ENCODE results near the gene RAPGEF5. TPM values are rescaled to one million over a fixed set of nuclear protein-coding genes. Genes with fewer than 3 reads are reported as not detected.

RAPGEF5 gene
- total and polyA plus RNA-seq, 2 donors (not counting 3 experiments of a cell fraction or from before 2014, with no cell fraction given) = 10.0 to 43.2 TPM

GRCh38 chr7:22185559-22185958, 171.4 kb downstream of the RAPGEF5 start:
- peaks cover 0 to 4% of the 10 kb centered on the region in 2 experiments for H3K36me3 ChIP-seq (ENCODE audit: control insufficient read depth in 2 of 2, extremely low read depth in 1 of 2, insufficient read depth in 2 of 2, low read length in 2 of 2)
- ChIA-PET POLR2A (no interaction called here), CTCF (interaction anchor here (0.9 to 2.6 kb wide), 4 partner anchors 11 to 117 kb away, joined by 3 to 10 read pairs (median 4); no protein-coding TSS in a partner anchor)
- H3K9me3 ChIP-seq (replicated peaks; ENCODE audit: control insufficient read depth, insufficient read depth, low read length) = no peaks in the 10 kb centered on the region
- no peaks in the 10 kb centered on the region for H3K27me3 ChIP-seq (ENCODE audit: control insufficient read depth in 2 of 2, insufficient read depth in 2 of 2, low read length in 2 of 2)
- DNase-seq (ENCODE audit: low read depth, low spot score) = no peak
- no peak for TF ChIP-seq POLR2A (IDR thresholded peaks at IDR 0.05; ENCODE audit: low read depth, low read length)
- TF ChIP-seq EZH2 (IDR thresholded peaks at IDR 0.05; ENCODE audit: borderline replicate concordance, low read depth, low read length, severe bottlenecking) = no peak
- TF ChIP-seq MYC (IDR thresholded peaks at IDR 0.05; ENCODE audit: low read depth, low read length) = no peak
- no peak for TF ChIP-seq GATA2 (IDR thresholded peaks at IDR 0.05; ENCODE audit: insufficient read depth, insufficient read length, low read depth, low read length)
- no peak for TF ChIP-seq MAX (IDR thresholded peaks at IDR 0.05; ENCODE audit: insufficient read depth, insufficient read length)
- TF ChIP-seq FOS (IDR thresholded peaks at IDR 0.05; ENCODE audit: borderline replicate concordance, insufficient read depth, low read length) = no peak
- TF ChIP-seq JUN (IDR thresholded peaks at IDR 0.05; ENCODE audit: borderline replicate concordance, insufficient read depth, insufficient read length, low read depth) = no peak
- TF ChIP-seq POLR2AphosphoS5 (IDR thresholded peaks at IDR 0.05; ENCODE audit: insufficient read depth, low read depth, low read length) = no peak
- TF ChIP-seq CTCF (IDR thresholded peaks at IDR 0.05; ENCODE audit: extremely low read depth in 1 of 2, insufficient read depth in 1 of 2, low read depth in 1 of 2, low read length in 2 of 2) = no peak
- no peak overlapping the region for H3K9ac ChIP-seq (replicated peaks; ENCODE audit: extremely low read depth, insufficient read depth, low read length)
- dilution Hi-C loops (cut with MboI; ENCODE audit: extremely low pct_ligation_motif_present, low sequenced_read_pairs) = no loop called here
- no peaks in the 10 kb centered on the region for H3K79me2 ChIP-seq (ENCODE audit: control insufficient read depth, insufficient read depth, low read length)
- H3K4me2 ChIP-seq (ENCODE audit: insufficient read depth, low read length) = no peak overlapping the region
- intact Hi-C loops (cut with micrococcal nuclease) = no loop called here
- no peak overlapping the region for H3K4me3 ChIP-seq (replicated peaks in 1 of 3; ENCODE audit: insufficient read depth in 1 of 3, low read depth in 1 of 3, low read length in 3 of 3)
- no peaks in the 10 kb centered on the region for H4K20me1 ChIP-seq (replicated peaks; ENCODE audit: control insufficient read depth, extremely low read depth, insufficient read depth, low read length)
- no peak for FAIRE-seq
- H2AFZ ChIP-seq (ENCODE audit: low read depth, low read length) = no peak overlapping the region
- no peak overlapping the region for H3K27ac ChIP-seq (ENCODE audit: insufficient read depth, low read depth, low read length)
- H3K9me1 ChIP-seq (replicated peaks; ENCODE audit: control insufficient read depth, extremely low read depth, insufficient read depth, low read length) = no peaks in the 10 kb centered on the region
- BruUV-seq (replicated peaks) = no TSS peak
- no peaks in the 10 kb centered on the region for H3K4me1 ChIP-seq (ENCODE audit: control insufficient read depth, extremely low read depth, insufficient read depth, low read length)

Measured in endothelial cell of umbilical vein (primary cell).